ENCODE measurements around the gene MEP1A.
"Not testable (repeated sequence)": the region's sequence is repeated elsewhere in the genome, so short reads cannot be mapped to it uniquely, and the experiment has no call there.

The MEP1A gene, protein sequence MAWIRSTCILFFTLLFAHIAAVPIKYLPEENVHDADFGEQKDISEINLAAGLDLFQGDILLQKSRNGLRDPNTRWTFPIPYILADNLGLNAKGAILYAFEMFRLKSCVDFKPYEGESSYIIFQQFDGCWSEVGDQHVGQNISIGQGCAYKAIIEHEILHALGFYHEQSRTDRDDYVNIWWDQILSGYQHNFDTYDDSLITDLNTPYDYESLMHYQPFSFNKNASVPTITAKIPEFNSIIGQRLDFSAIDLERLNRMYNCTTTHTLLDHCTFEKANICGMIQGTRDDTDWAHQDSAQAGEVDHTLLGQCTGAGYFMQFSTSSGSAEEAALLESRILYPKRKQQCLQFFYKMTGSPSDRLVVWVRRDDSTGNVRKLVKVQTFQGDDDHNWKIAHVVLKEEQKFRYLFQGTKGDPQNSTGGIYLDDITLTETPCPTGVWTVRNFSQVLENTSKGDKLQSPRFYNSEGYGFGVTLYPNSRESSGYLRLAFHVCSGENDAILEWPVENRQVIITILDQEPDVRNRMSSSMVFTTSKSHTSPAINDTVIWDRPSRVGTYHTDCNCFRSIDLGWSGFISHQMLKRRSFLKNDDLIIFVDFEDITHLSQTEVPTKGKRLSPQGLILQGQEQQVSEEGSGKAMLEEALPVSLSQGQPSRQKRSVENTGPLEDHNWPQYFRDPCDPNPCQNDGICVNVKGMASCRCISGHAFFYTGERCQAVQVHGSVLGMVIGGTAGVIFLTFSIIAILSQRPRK

GRCh38 chr6:46793138-46793537 is at the start of gene MEP1A:
Gene MEP1A, plus strand, starts transcription at chr6:46793389. Its CDS starts 10 bp downstream, at chr6:46793399.
- DNase-seq (ENCODE audit: low read depth), result no peak

DNA sequence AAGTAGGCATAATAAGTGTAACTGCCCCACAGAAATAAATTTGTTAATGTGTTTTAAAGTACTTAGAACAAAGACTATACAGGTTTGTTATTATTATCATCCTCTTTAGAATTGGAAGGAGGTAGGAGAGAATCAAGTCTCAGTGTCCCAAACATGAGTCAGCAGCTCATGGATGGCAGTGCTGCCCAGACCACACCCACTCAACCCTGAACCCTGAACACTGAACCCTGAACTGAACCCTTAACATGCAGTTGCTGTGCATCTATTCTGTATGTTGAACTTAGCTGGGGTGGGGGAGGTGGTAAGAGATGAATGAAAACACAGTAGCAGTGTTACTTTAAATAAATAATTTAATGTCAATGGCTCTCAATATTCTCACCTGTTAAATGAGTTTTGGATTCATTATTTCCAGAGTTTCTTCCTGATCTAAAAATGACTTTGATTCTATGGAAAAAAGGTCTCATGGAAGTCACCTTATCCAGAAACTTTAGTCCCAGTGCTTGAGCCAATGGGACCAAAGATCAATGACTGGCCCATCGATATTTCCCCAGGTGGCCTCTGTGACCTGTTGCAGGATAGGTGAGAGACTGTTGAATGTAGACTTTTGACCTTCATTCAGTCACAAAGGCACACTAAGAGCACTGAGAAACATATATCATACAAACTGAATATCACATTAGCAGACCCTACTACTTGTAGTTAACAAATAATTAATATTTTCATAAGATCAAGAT is 49.6 kb upstream of the MEP1A start:
- DNase-seq (ENCODE audit: low read depth), result no peak

- not testable (repeated sequence) for DNase-seq (ENCODE audit: low read depth)
These were observed 48.9 kb upstream of the MEP1A start for GRCh38 chr6:46744159-46744725.

DNA sequence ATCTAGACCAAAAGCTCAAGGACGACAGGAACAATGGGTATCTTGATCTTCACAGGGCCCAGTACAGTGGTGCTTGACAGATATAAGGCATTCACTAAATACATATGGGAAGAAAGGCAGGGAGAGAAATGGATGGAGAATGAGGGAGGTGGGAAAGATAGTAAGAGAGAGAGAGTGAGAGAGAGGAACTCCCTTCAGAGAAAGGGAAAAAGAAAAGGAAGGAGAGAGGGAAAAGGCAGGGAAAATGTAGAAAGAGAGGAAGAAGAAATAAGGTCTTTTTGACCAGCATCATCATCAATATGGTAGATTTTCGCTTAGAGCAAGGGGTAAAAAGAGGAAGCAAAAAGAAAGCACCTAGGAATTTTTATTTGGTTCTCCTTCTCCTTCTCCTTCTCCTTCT is 47.2 kb upstream of the MEP1A start:
- no peak for DNase-seq (ENCODE audit: low read depth)

DNA sequence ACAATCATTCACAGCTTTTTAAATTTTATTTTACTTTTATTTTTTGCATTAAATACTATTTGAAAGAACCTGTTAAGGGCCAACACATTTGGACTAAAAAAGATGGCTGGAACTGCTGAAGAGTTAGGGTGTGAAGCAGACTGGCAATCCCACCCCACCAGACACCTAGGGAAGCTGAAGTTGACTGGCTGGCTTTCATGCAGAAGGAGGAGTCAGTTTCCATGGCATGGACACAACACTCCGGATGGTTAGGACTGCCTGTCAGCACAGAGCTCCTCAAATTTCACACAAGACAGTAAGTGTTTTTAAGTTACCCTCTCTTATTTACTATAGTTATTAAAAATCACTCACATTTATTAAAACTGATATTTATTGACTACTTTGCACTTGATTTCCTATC is 46.5 kb upstream of the MEP1A start, which contains the start of gene ANKRD66:
TSS of gene ANKRD66 (plus strand) at position 238 of the 400 bp plus-strand sequence. CDS start 5,016 bp downstream, outside the sequence.
- DNase-seq (ENCODE audit: low read depth), result no peak

DNA sequence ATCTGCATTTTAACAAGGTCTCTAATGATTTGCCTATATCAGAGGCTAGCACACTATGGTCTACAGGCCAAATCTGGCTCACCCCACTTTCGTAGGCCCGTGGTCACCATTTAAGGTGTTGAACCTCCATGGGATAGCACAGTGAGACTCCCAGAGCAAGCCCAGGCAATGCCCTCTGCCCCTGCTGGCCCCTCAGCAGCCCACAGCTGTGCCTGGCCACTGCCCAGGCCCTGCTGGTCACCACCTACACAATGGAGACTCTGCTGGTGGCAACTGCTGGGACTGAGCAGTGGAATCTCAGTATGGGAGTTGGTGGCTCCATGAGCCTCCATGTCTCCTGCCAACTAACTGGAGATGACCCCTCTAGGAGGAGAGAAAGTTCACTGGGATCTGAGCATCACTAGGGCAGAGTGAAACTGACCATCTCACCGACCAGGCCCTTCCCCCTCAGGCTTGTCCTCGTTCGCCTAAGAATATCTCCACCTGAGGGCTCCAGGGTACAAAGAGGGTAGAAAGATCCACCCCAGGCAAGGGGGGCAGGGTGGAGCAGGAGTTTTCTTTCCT is 44.2 kb upstream of the MEP1A start:
- DNase-seq (ENCODE audit: low read depth), result no peak

GRCh38 chr6:46749731-46750130 is 43.5 kb upstream of the MEP1A start:
- no peak for DNase-seq (ENCODE audit: low read depth)

DNA sequence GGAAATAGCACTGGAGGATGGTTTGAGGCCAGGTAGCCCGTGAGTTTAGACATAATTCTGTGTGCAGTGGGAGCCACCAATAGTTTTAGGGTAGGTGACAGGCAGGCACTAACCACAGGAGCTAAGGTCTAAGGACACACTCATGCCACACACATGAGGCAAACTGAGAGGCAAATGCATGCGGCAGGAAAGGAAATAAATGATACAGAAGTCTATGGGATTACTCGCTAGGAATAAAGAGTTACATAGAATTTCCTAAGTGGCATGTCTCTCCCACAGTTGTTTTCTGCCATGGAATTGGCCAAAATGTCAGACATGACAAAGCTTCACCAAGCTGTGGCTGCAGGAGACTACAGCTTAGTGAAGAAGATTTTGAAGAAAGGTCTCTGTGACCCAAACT is 41.5 kb upstream of the MEP1A start:
- DNase-seq (ENCODE audit: low read depth), result no peak

DNA sequence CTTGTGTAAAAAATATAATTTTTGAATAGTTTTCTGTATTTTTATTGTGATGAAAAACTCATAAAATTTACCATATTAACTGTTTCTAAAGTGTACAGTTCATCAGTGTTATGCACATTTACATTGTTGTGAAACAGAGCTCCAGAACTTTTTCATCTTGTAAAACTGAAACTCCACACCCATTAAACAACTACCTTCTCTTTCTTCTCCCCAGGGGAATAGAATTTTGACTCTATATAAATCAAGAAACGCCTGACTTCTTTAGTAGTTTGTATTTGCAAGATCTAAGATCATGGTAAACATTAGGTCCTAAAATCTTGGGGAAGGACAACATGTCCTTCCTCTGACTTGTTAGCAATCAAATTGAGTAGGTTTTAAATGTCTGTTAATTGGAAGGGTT is 37.3 kb upstream of the MEP1A start:
- DNase-seq (ENCODE audit: low read depth), result no peak

DNA sequence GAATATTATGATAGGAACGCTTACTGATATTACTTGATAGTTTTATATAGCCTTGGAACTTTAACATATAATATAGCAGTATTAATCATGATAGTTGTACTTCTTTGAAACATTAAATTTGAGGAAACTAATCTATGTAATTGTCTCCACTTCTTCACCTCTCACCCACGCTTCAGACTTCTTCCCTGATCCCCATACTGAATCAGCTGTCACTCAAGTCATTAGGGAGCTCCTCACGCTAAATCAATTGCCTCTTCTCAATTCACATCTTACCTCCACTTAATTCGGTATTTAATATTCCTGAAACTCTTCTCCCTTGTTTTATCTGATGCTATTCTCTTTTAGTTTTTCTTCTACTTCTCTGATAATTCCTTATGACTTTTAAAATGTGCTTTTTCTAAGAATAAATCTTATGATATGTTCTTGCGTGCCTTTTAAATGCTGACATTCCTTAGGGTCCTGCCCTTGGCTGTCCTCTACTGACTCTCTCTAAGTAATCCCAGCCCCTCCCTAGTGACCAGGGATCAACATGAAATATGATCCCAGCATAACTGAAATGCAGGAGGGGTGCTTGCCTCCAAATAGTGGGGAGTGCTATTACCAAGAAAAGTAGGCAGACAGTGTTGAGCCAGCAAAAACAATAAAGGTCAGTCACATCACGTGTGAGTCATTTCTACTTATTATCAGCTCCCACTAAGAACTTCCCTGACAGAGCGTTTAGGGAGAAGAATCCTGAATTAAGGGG is 36.5 kb upstream of the MEP1A start:
- no peak for DNase-seq (ENCODE audit: low read depth)

- DNase-seq (ENCODE audit: low read depth), result no peak
These were observed 36.0 kb upstream of the MEP1A start for GRCh38 chr6:46757214-46757596.

DNA sequence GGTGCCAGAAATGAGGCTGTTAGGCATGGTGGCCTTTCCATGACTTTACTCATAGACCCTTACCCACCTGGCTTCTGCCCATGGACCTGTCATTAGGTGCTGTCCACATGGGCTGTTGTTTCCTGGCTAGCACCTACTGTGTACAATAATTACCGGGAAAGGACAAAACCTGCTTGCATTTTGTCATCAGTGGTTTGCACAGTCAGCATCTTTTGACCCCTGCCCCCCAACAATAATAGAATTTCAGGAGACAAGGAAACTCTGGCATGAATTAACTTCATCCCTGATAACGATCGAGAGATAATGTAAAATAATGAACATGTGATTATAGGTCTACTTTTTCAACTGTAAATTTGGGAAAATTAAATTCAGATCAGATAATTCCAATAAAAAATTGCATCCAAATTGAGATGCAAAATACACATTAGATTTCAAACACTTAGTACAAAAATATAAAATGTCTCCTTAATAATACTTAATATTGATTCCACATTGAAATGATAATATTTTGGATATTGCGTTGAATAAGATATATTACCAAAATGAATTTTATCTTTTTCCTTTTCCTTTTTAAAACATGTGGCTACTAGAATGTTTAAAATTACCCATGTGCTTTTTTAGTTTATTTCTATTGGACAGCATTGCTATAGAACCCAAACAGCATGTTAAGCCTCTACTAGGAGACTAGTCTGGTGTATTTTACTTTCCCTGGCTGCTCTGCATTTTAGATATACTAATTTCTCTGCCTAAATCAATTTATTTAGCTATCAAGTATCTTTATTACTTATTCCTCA is 34.0 kb upstream of the MEP1A start:
- no peak for DNase-seq (ENCODE audit: low read depth)

DNA sequence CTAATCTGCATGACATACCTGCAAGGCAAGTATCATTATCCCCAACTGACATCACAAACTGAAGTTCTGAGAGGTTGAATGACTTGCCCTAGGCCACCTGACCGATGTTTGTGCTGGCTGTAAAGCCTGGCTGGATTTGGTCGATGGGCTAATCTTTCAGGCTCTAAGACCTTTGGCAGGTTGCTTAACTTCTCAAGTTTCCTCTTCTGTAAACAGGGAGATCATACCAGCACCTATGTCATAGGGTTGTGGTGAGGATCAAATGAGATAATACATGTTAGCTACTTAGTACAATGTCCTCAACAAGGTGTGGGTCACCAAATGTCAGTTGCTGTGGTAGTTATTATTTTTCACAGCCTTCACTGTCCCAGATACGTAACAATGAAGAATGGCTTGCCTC is 32.3 kb upstream of the MEP1A start:
- DNase-seq (ENCODE audit: low read depth), result no peak

DNA sequence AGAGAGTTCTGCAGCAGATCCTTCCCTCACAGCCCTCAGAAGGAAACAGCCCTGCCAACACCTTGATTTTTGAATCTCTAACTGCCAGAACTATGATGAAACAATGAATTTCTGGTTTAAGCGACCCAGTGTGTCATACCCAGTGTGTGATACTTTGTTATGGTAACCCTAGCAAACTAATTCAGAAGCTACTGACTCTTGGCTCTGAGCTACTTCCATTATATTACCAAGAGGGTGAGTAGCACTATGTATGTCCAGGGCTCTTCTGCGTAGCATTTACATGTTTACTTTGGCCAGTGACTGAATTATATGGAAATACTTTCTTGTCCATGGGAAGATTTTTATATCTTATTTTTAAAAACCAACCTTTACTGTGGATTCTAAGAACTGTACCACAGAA is 29.7 kb upstream of the MEP1A start:
- DNase-seq (ENCODE audit: low read depth), result no peak

DNA sequence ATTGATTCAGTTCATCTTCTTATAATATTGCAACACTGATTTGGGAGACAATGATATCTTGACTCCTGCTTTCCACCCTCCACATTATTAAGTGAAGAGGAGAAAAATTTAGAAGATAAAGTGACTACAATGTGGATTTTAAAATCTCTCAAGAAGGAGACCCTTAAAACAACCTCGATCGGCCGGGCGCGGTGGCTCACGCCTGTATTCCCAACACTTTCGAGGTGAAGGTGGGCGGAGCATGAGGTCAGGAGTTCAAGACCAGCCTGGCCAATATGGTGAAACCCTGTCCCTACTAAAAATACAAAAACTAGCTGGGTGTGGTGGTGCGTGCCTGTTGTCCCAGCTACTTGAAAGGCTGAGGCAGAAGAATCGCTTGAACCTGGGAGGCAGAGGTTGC is 28.9 kb upstream of the MEP1A start:
- not testable (repeated sequence) for DNase-seq (ENCODE audit: low read depth)

GRCh38 chr6:46764961-46765360 is 28.2 kb upstream of the MEP1A start:
- DNase-seq (ENCODE audit: low read depth), result no peak

GRCh38 chr6:46772016-46772415 is 21.2 kb upstream of the MEP1A start:
- DNase-seq (ENCODE audit: low read depth), result no peak

DNA sequence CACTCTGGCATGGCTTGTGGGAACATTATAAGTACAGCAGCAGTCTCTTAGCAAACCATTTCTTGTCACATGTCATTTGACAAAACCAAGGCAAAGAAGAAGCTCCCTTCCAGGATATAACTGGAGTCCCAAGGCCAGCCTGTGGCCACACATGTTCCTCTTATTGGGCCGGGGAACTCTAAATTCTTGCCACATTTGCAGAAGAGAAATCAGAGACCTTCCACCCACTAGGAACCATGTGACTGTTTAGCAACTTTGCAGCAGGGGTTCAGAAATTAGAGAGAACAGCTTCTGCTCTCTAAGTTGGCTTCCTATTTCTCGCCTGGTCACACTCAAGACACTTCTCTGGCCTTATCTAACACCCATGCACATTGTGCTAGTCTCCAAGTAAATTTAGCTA is 20.4 kb upstream of the MEP1A start:
- DNase-seq (ENCODE audit: low read depth), result no peak

DNA sequence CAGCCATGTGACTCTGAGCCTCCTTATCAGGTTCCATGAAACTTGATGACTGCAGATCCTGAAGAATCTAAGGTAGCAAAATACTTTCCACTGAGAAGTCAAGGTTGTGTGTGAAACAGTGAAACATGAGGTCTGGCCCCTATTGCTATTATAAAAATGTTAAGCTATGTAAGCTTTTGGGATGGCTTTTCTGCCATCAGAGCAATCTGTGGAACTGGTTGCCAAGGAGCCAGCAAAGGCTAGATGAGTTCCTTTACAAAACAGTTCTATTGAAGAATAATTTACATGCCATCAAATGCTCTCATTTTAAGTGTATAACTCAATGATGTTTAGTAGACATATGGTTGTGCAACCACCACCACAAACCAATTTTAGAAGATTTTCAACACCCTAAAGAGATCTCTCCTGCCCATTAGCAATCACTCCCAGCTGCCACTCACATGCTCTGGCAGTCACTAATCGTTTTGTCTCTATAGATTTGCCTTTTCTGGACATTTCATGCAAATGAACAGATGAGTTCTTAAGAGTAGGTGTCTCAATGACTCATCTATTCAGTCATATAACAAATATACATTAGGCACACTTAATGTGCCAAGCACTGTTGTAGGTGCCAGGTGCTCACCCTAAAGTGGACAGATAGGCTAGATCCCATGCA is 19.9 kb upstream of the MEP1A start:
- DNase-seq (ENCODE audit: low read depth), result no peak

- DNase-seq (ENCODE audit: low read depth), result not testable (repeated sequence)
These were observed 18.5 kb upstream of the MEP1A start for GRCh38 chr6:46774736-46775135.

Data from stimulated activated CD4-positive, alpha-beta T cell treated with anti-CD3 and anti-CD28 coated beads, Interleukin-2, amount 100 ng/mL, for 4 hours (primary cell).